Keratinocyte (primary cell): ENCODE measurements around the gene TPSAB1. TPM values are rescaled to one million over a fixed set of nuclear protein-coding genes. Genes with fewer than 3 reads are reported as not detected.
"Not testable (repeated sequence)": the region's sequence is repeated elsewhere in the genome, so short reads cannot be mapped to it uniquely, and the experiment has no call there.

Experiments used
- DNase-seq: peaks from one replicate; pipeline ENCODE4 v3.0.0-alpha.2; 2011; ENCODE audit warnings: low read depth, missing footprints, low spot score
- FAIRE-seq: peaks from 2 replicates; lab custom pipeline; 2011; peaks lifted over from hg19 to GRCh38; lab: Jason Lieb, UNC
- H2AFZ ChIP-seq: 2 replicates; pipeline ENCODE4 v1.6.0; 2012; ENCODE audit warnings: low read length, control low read depth, inconsistent platforms; ENCODE audit not compliant: control insufficient read depth
- H3K27ac ChIP-seq: 2 replicates; pipeline ENCODE4 v1.5.1; 2011; ENCODE audit warnings: low read length; ENCODE audit not compliant: control insufficient read depth, insufficient read depth
- H3K27me3 ChIP-seq: 3 replicates; pipeline ENCODE4 v1.6.0; 2011; ENCODE audit warnings: low read length; ENCODE audit not compliant: control insufficient read depth, insufficient read depth; ENCODE audit errors: extremely low read depth
- H3K36me3 ChIP-seq, 2 experiments: 2 replicates in 1 of 2; 3 replicates in 1 of 2; pipeline ENCODE4 v1.5.1; 2011; ENCODE audit warnings: low read length in 2 of 2, mild to moderate bottlenecking in 1 of 2; ENCODE audit not compliant: control insufficient read depth in 2 of 2, insufficient read depth in 2 of 2; ENCODE audit errors: extremely low read depth in 1 of 2
- H3K4me1 ChIP-seq: 3 replicates; pipeline ENCODE4 v1.5.1; 2011; ENCODE audit warnings: low read length; ENCODE audit not compliant: control insufficient read depth, insufficient read depth; ENCODE audit errors: extremely low read depth
- H3K4me2 ChIP-seq: 3 replicates; pipeline ENCODE4 v1.6.0; 2011; ENCODE audit warnings: low read depth, low read length; ENCODE audit not compliant: control insufficient read depth, insufficient read depth; ENCODE audit errors: extremely low read depth
- H3K4me3 ChIP-seq, 3 experiments: fragments of 200-600 bp in 1 of 3; sonication (generic) in 1 of 3; 2 replicates in 2 of 3; 3 replicates in 1 of 3; pipeline ENCODE4 v1.5.1; 2011 to 2016; ENCODE audit warnings: low read length in 3 of 3, mild to moderate bottlenecking in 3 of 3, control low read depth in 2 of 3, inconsistent platforms in 1 of 3, low read depth in 1 of 3, mixed read lengths in 1 of 3, mixed run types in 1 of 3, moderate library complexity in 1 of 3; ENCODE audit not compliant: control insufficient read depth in 2 of 3, insufficient read depth in 2 of 3; ENCODE audit errors: extremely low read depth in 1 of 3
- H3K79me2 ChIP-seq: 2 replicates; pipeline ENCODE4 v1.6.0; 2012; ENCODE audit warnings: low read length; ENCODE audit not compliant: control insufficient read depth, insufficient read depth
- H3K9ac ChIP-seq: 3 replicates; pipeline ENCODE4 v1.6.0; 2011; ENCODE audit warnings: low read length; ENCODE audit not compliant: control insufficient read depth, insufficient read depth; ENCODE audit errors: extremely low read depth
- H3K9me1 ChIP-seq: 3 replicates; pipeline ENCODE4 v1.6.0; 2011; ENCODE audit warnings: low read length; ENCODE audit not compliant: control insufficient read depth, insufficient read depth; ENCODE audit errors: extremely low read depth
- H3K9me3 ChIP-seq: 2 replicates; pipeline ENCODE4 v1.5.1; 2012; ENCODE audit warnings: low read depth, low read length; ENCODE audit not compliant: control insufficient read depth
- H4K20me1 ChIP-seq: 3 replicates; pipeline ENCODE4 v1.6.0; 2011; ENCODE audit warnings: low read length; ENCODE audit not compliant: control insufficient read depth, insufficient read depth; ENCODE audit errors: extremely low read depth
- EZH2 ChIP-seq: IDR thresholded peaks from one replicate; pipeline ENCODE4 v1.6.1; 2012; ENCODE audit warnings: inconsistent platforms, mild to moderate bottlenecking, low read length, moderate library complexity
- dilution Hi-C: fragments of 300-500 bp; cut with MboI; formaldehyde crosslinking; loops from one replicate; pipeline ENCODE4 v1.7.0; 2020; ENCODE audit warnings: low sequenced_read_pairs; ENCODE audit not compliant: extremely low pct_ligation_motif_present
- polyA plus RNA-seq, 5 experiments: library from polyadenylated mRNA; depleted of rRNA in 3 of 5; stranded (reverse) in 3 of 5; stranded (forward) in 1 of 5; unstranded in 1 of 5; fragments of >200 nt; gene quantifications; 1 replicate in 1 of 5; 2 replicates in 3 of 5; 3 replicates in 1 of 5; pipeline versions ENCODE4 v1.2.1 to v1.2.3, GENCODE V29; 2011 to 2012; ENCODE audit warnings: missing spikeins in 2 of 5, low read depth in 1 of 5, low replicate concordance in 1 of 5
- TF ChIP-seq, protein P1 (sequence below), 3 experiments: IDR thresholded peaks in 1 of 3; conservative IDR thresholded peaks in 1 of 3; optimal IDR thresholded peaks in 1 of 3; 2 replicates in 2 of 3; 3 replicates in 1 of 3; pipeline versions ENCODE3 to v1.5.1; 2011; ENCODE audit warnings: low read length in 3 of 3, mild to moderate bottlenecking in 3 of 3, moderate library complexity in 2 of 3, control low read depth in 1 of 3, inconsistent platforms in 1 of 3; ENCODE audit not compliant: insufficient read depth in 2 of 3; ENCODE audit errors: extremely low read depth in 1 of 3

TPSAB1 gene
- polyA plus RNA-seq, 1 donor (not counting 4 experiments of a cell fraction or from before 2014, with no cell fraction given): not detected

DNA sequence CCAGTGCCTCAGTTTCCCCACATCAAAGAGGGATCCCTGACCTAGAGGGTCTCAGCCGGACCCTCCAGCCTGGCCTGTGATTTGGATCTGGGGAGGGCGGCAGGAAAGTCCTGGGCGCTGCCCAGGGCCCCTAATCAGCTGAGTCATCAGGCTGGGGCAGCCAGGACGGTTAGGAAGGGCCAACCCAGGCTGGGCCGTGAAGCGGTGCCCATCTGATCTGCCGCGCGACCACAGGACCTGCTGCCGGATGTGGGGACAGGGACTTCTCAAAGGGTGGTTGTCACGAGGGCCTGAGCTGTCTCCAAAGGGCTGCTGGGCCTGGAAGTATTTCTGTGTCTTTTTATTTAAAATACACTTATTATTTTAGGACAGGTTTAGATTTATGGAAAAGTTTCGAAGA, 4.4 kb downstream of the TPSAB1 start:
- H3K27ac ChIP-seq: no peak overlapping the region
- H3K4me3 ChIP-seq: no peak overlapping the region
- H3K79me2 ChIP-seq: no peaks in the 10 kb centered on the region
- no peak for FAIRE-seq
- H3K9me3 ChIP-seq: no peaks in the 10 kb centered on the region
- H4K20me1 ChIP-seq: no peaks in the 10 kb centered on the region
- dilution Hi-C loops: no loop called here
- DNase-seq: no peak
- no peaks in the 10 kb centered on the region for H3K4me1 ChIP-seq
- H3K36me3 ChIP-seq: no peaks in the 10 kb centered on the region
- TF ChIP-seq, protein P1, sequence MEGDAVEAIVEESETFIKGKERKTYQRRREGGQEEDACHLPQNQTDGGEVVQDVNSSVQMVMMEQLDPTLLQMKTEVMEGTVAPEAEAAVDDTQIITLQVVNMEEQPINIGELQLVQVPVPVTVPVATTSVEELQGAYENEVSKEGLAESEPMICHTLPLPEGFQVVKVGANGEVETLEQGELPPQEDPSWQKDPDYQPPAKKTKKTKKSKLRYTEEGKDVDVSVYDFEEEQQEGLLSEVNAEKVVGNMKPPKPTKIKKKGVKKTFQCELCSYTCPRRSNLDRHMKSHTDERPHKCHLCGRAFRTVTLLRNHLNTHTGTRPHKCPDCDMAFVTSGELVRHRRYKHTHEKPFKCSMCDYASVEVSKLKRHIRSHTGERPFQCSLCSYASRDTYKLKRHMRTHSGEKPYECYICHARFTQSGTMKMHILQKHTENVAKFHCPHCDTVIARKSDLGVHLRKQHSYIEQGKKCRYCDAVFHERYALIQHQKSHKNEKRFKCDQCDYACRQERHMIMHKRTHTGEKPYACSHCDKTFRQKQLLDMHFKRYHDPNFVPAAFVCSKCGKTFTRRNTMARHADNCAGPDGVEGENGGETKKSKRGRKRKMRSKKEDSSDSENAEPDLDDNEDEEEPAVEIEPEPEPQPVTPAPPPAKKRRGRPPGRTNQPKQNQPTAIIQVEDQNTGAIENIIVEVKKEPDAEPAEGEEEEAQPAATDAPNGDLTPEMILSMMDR (optimal IDR thresholded peaks at IDR 0.05 in 1 of 3, IDR thresholded peaks at IDR 0.05 in 1 of 3, conservative IDR thresholded peaks at IDR 0.05 in 1 of 3; ENCODE audit: extremely low read depth in 1 of 3, insufficient read depth in 2 of 3, low read length in 3 of 3): no peak
- TF ChIP-seq EZH2: no peak
- no peak overlapping the region for H2AFZ ChIP-seq
- H3K9ac ChIP-seq: no peak overlapping the region
- H3K4me2 ChIP-seq: no peak overlapping the region
- H3K27me3 ChIP-seq: peaks cover 11% of the 10 kb centered on the region
- no peaks in the 10 kb centered on the region for H3K9me1 ChIP-seq

DNA sequence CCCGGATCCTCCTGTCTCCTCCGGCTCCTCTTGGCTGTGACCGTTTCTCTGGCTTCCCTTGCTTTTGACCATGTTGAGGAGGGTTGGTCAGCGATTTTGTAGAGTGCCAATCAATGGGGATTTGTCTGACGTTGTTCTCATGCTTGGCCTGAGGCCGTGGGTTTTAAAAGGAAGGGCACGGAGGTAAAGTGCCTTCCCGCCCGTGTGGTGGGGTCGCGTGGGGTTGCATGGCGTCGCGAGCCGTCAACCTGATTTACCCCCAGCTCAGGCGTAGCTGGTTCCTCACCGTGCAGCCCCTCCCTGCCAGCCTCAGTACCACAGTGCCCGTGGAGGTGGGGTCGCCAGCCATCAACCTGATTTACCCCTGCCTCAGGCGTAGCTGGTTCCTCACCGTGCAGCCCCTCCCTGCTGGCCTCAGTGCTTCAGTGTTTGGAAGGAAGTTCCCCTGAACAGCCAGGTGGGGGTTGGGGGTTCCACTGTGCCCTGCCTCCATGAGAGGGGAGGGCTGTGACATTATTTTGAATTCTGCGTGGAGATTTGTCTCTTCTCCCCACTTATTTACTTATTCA, 5.0 kb downstream of the TPSAB1 start:
- H3K36me3 ChIP-seq: no peaks in the 10 kb centered on the region
- FAIRE-seq (no peak), DNase-seq (no peak)
- no peaks in the 10 kb centered on the region for H3K9me3 ChIP-seq
- no peak overlapping the region for H3K4me2 ChIP-seq
- no peak overlapping the region for H3K4me3 ChIP-seq
- dilution Hi-C loops: no loop called here
- H3K9me1 ChIP-seq: no peaks in the 10 kb centered on the region
- peaks cover 11% of the 10 kb centered on the region for H3K27me3 ChIP-seq
- no peak overlapping the region for H3K9ac ChIP-seq
- H3K27ac ChIP-seq: no peak overlapping the region
- H3K79me2 ChIP-seq: no peaks in the 10 kb centered on the region
- H4K20me1 ChIP-seq: no peaks in the 10 kb centered on the region
- no peaks in the 10 kb centered on the region for H3K4me1 ChIP-seq
- H2AFZ ChIP-seq: no peak overlapping the region
- no peak for TF ChIP-seq EZH2
- TF ChIP-seq, protein P1 (optimal IDR thresholded peaks at IDR 0.05 in 1 of 3, IDR thresholded peaks at IDR 0.05 in 1 of 3, conservative IDR thresholded peaks at IDR 0.05 in 1 of 3; ENCODE audit: extremely low read depth in 1 of 3, insufficient read depth in 2 of 3, low read length in 3 of 3): no peak

DNA sequence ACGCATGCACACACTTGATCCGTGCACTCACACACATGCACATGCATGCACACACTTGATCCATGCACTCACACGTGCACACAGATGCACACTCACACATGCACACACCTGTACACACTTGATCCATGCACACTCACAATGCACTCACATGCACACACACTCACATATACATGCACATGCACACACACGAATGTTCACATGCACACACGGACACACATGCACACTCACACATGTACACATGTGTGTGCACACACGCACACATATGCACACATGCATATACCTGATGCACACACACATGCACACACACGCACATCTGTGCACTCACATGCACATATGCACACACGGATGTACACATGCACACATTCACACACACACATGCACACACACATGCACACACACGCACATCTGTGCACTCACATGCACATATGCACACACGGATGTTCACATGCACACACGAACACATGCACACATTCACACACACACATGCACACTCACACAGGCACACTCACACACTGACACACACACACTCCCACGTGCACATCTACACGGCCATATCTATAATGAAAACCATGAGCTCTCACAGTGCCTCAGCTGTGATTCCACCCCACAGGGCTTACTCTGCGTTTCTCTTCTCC, 7.5 kb downstream of the TPSAB1 start:
- FAIRE-seq, H4K20me1 ChIP-seq, H3K4me1 ChIP-seq, H3K9me1 ChIP-seq, H3K9ac ChIP-seq, H2AFZ ChIP-seq, DNase-seq, H3K4me2 ChIP-seq, H3K4me3 ChIP-seq, dilution Hi-C loops, H3K9me3 ChIP-seq, H3K27ac ChIP-seq, H3K79me2 ChIP-seq, H3K36me3 ChIP-seq: not testable (repeated sequence)
- peaks cover 11% of the 10 kb centered on the region for H3K27me3 ChIP-seq
